Suprapubic skin (tissue), 3 donors: ENCODE data around the gene RPS2.

Source experiments
- EP300 ChIP-seq: sonication (generic); formaldehyde crosslinking; IDR thresholded peaks from one replicate; pipeline ENCODE4 v1.6.1; 2017; ENCODE audit warnings: antibody characterized with exemption
- TF ChIP-seq, protein P1 (sequence below), 2 donors: fragments of 200-600 bp in 1 of 2; fragments of 450-650 bp in 1 of 2; sonication (generic) in 1 of 2; IDR thresholded peaks; one replicate each; pipeline ENCODE4 v1.5.1; 2016 to 2019; ENCODE audit warnings: antibody characterized with exemption in 2 of 2, mild to moderate bottlenecking in 1 of 2, moderate library complexity in 1 of 2

- TF ChIP-seq, protein P1, sequence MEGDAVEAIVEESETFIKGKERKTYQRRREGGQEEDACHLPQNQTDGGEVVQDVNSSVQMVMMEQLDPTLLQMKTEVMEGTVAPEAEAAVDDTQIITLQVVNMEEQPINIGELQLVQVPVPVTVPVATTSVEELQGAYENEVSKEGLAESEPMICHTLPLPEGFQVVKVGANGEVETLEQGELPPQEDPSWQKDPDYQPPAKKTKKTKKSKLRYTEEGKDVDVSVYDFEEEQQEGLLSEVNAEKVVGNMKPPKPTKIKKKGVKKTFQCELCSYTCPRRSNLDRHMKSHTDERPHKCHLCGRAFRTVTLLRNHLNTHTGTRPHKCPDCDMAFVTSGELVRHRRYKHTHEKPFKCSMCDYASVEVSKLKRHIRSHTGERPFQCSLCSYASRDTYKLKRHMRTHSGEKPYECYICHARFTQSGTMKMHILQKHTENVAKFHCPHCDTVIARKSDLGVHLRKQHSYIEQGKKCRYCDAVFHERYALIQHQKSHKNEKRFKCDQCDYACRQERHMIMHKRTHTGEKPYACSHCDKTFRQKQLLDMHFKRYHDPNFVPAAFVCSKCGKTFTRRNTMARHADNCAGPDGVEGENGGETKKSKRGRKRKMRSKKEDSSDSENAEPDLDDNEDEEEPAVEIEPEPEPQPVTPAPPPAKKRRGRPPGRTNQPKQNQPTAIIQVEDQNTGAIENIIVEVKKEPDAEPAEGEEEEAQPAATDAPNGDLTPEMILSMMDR (IDR thresholded peaks at IDR 0.05), result no peak
- no peak for TF ChIP-seq EP300
Observed at GRCh38 chr16:1977875-1978268, 13.2 kb upstream of the RPS2 start.
